Skin epidermis (tissue), 12 donors: Measurements from ENCODE around the gene HDAC8.
"Not testable (repeated sequence)": the region's sequence is repeated elsewhere in the genome, so short reads cannot be mapped to it uniquely, and the experiment has no call there.

Experiments used
- H3K27ac ChIP-seq, 21 experiments: fragments of 200-600 bp; sonication (generic) in 11 of 21; one replicate each; pipeline ENCODE4 v1.5.0; 2020; ENCODE audit warnings: mild to moderate bottlenecking in 3 of 21, inconsistent platforms in 2 of 21, moderate library complexity in 2 of 21
- H3K4me3 ChIP-seq, 7 experiments: fragments of 200-600 bp; sonication (generic) in 2 of 7; one replicate each; pipeline ENCODE4 v1.5.0; 2020; ENCODE audit warnings: inconsistent platforms in 2 of 7, mild to moderate bottlenecking in 2 of 7, moderate library complexity in 1 of 7

The HDAC8 gene

DNA sequence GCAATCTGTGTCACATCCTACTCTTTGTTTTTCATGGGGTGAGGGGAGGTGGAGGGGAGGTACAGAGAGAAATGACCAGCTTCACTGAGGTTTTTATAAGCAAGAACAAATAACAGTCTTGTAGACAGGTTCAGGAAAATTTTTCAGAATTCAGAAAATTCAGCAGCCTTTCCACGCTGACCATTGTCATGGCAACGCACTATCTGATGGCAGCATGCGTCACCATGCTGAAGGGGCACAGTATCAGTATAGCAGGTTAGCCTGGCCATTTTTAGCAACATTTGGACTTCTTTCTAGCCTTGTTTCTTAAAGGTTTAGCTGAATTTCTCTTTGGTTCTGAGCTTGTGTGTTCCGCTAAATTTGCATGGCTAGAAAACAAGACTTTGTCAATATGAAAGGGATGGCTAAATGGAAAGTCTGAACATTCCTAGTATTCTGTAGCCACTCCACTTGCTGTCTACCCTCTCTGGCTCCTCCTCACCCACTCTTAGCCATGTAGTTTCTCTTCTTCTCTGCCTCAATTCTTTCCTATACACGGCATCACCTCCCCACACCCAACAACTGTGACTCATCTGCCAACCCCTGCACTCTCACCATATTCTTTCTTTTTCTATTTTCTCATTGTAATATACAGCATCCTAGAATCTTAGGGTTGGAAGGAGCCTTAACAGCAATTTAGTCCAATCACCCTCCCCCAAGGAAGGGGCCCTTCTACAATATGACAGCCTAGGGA is 224.2 kb downstream of the HDAC8 start:
- no peak overlapping the region for H3K4me3 ChIP-seq
- no peak overlapping the region for H3K27ac ChIP-seq

DNA sequence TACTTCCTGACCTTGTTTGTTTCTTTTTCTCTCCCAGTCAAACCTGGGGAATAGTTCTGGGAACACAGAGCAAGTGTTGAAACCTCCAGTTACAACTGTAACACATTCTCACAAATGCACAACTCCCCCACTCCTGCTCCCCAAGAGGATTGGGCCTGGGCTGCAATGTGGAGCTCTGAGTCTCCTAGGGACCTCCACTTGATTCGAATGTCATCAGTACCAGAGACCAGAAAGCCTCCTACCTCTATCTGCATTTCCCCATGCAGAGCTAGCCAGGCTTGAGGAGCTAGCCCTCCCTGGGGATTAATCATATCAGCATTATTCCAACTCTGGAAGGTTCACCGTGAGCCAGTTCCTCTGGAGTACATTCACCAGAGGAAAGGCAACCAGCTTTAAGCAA is 225.3 kb downstream of the HDAC8 start:
- Histone ChIP-seq H3K27ac (no peak overlapping the region), H3K4me3 (no peak overlapping the region)

DNA sequence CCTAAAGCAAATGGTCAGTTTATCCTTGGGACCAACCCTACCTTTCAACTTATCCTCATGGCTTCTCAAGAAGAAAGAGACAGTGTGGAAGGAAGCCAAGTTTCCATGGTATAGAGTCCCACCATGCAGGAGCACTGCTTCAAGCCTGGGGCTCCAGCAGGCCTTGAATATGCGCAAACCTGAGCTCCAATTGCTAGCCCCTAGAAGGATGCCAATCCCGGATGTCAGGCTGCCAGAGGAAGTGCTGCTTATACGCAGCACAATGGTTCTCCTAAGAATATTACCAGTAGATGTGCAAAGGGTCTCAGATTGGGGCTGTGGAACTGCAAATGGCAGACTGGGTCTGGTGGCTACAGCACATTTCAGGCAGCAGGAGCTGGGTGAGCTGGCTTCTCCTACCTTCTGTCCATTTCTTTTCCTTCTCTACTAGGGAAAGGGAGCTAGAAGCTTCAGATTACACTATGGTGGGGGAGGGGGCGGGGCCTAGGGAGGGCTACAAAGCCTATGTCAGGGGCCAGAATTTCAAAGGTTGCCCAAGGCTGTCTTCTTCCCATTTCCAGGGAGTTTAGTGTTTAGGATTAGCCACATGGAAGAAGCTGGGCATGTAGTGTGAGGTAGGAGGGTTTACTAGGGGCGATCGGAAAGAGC is 226.2 kb downstream of the HDAC8 start:
- Histone ChIP-seq H3K27ac (no peak overlapping the region), H3K4me3 (no peak overlapping the region)

DNA sequence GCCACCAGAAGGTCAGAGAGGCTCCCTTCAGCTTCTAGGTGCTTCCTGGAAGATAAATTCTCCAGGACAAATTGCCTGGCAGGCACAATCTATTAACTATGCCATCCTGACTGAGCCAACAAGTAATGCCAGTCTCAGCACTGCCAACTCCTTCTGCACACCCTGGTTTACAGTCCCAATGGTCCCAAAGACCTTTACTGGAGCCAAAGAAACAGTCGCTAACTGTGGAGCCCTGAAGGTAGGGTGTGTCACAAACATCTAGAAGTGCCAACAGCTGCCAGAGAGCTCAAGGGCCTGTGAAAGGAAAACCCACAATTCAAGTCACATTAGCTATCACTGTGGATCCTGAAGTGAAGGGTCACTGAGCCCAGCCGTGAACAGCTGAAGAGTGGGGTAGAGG is 232.0 kb downstream of the HDAC8 start:
- Histone ChIP-seq H3K4me3 (no peak overlapping the region), H3K27ac (no peak overlapping the region)

DNA sequence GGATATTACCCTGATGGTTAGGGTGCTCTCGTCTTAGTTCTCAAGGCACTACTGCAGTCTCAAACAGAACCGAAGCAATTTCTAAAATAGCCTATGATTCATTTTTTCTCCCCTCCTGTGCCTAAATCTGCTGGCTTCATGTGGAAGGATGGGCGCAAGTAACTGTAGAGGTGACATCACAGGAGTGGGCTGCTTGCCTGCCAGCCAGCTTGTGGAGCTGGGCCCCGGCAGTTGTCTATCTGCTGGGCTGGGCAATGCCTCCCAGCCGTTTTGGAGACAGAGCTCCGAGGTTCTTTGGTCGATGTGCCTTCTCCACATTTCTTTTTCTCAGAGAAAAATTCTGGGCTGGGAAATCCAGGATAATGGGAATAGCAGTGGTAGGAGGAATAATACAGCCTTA is 232.6 kb downstream of the HDAC8 start:
- Histone ChIP-seq H3K27ac (no peak overlapping the region), H3K4me3 (no peak overlapping the region)

DNA sequence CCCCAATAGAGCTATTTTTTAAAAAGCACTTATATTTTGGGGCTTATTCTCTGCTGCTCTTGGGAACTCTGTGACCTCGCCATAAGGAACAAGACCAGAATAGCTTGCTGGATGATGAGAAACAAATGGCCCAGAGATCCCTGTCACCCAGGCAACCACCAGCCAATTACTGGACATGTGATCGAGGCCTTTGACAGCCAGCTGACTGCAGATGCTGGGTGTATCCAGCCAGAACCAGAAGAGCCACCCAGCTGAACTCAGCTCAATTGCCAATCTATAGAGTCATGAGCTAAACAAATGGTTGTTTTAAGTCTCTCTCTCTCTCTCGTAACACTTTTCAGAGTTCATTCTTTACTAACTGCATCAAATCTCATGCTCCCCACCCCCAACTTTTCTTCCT is 242.5 kb downstream of the HDAC8 start:
- H3K27ac ChIP-seq = no peak overlapping the region
- no peak overlapping the region for H3K4me3 ChIP-seq

DNA sequence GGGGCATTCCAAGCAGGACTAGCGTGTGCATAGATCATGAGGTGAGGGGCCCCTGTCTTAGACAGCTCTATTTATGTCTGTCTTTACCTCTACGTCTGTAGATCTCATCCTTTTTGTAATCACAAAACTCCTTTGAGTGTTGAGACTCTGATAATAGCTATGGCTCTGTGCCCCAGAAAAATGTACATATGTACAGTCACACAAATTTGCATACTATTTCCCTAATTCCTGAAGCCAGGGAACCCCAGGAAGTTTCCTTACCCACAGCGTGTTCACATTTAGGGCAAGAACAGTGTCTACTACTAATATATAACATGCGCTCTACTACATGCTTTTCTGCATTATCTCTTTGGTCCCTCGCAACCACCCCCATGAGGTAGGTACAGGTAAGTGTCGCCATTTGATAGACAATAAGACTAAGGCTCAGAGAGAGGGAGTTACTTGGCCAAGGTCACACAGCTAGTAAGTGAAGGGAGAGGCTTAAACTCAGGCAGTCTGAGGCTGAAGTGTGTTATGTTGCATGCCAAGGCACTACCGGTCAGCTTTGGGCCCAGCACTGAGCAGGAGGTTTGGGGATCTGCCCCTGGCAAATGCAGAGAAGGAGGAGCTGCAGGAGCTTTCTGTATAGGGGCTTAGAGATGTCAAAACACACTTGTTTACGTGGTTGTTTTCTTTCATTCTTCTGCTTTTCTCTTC is 245.9 kb downstream of the HDAC8 start:
- Histone ChIP-seq H3K27ac (no peak overlapping the region), H3K4me3 (no peak overlapping the region)

DNA sequence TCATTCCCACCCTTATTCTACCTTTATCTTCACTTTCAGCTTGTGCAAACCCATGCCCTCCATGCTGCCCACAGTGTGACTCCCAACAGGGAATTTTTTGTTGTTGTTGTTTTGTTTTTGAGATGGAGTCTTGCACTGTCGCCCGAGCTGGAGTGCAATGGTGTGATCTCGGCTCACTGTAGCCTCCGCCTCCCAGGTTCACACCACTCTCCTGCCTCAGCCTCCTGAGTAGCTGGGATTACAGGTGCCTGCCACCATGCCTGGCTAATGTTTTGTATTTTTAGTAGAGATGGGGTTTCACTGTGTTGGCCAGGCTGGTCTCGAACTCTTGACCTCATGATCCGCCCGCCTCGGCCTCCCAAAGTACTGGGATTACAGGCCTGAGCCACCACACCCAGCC is 253.0 kb downstream of the HDAC8 start:
- not testable (repeated sequence) for H3K27ac ChIP-seq, H3K4me3 ChIP-seq

DNA sequence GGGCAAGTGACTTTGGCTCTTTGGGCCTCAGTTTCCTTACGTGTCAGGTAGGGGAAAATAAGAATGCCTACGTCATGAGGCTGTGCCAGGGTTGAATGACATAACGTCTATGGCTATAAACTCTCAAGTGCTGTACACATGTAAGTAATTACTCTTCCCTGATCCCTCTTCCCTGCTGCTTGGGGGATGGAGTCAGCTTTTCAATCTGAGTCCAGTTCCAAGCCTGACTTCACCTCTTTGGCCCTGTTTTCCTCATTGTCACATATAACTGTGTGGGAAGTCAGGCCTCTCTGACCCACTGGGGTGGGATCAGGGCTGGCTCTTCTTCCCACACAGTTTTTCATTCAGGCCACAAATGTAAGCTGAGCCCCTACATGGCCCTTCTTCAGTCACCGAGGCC is 255.5 kb downstream of the HDAC8 start:
- H3K27ac ChIP-seq = no peak overlapping the region
- no peak overlapping the region for H3K4me3 ChIP-seq

DNA sequence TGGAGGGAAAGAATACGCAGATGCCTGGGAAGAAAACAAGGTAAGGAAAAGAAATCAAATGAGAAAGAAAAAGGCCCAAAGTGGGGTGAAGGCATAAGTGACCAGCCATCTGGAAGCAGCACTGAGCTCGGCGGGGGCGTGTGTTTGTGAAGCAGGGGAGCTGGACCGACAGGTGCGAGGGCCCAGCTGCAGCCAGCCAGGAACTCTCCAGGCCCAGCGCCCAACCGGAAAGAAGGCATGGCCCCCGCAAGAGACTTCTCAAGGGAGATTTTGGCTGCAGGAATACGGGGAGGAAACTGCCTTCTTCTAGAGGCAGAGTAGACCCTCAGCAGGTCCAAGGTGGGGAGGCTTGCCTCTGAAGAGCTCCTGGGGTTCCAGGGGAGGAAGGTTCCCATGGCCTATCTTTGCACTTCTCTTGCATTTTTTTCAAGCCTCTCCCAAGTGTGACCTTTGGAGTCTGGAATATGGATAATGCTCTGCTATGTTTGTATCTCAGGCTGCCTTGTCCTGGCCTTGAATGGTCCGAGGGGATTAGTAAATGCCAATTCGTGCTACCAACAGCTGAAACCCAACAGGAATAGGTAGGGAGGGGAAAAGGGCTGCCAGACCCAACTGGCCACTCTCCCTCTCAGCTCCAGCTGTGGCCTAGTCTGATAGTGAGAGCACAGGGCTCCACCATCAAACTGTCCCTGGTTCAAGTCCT is 256.1 kb downstream of the HDAC8 start:
- Histone ChIP-seq H3K4me3 (no peak overlapping the region), H3K27ac (no peak overlapping the region)

DNA sequence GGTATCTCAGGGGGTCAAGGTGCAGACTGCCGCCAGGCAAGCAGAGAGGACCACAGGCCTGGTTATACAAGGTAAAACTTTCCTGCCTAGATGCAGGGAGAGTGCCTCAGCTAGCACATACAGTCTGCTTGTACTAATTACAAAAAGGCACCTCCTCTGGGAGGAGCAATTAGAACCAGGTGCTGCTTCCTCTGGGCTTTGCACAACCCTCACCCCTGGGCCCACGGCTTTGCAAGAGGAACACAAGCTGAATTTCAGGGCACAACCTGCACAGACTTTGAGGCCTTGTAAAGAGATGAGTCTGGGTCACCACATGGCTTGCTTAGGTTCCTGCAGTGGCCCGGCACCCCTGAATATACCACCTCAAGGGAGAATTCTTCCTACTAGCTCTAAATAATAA is 257.8 kb downstream of the HDAC8 start:
- no peak overlapping the region for H3K27ac ChIP-seq
- H3K4me3 ChIP-seq = no peak overlapping the region

DNA sequence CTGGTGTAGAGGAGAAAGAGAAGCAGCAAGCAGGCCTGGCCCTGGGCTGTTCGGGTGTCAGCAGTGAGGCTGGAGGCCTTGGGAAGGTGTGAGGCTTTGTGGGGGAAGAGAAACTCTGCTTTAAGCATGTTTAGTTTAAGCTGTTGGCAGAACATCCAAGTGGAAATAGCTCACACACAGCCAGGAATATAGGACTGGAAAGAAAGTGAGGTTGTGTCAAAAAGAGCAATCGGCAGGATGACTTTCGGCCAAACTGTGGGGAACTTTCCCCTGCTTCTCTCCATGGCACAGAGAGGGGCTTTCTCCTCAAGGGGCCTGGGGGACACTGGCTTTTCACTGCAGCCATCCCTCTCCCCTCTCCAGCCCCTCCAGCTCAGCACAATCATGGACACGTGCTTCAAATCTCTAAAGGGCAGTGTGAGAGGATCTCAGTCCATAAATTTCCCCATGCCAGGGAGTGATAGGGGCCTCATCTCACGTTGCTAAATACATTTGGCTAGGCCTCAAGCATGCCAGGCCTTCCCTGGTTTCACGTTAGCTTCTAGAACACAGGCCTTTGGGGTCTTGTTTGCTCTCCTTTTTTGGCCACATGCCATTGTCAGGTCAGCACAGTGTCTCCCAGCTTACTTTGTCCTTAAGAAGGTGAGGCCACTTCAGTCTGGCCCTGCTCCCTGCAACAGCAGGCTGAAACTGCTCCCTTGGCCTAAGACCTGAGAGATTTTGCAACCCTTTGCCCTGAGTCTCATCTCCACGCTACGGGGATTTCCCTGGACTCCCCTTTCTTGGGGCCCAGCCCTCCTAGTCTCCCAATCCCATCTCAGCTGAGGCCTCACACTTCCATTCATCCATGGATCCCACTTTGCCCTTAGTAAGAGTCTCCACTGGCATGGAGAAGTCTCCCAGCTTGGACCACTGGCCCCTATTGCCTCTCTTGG is 258.7 kb downstream of the HDAC8 start:
- H3K27ac ChIP-seq = no peak overlapping the region
- no peak overlapping the region for H3K4me3 ChIP-seq

DNA sequence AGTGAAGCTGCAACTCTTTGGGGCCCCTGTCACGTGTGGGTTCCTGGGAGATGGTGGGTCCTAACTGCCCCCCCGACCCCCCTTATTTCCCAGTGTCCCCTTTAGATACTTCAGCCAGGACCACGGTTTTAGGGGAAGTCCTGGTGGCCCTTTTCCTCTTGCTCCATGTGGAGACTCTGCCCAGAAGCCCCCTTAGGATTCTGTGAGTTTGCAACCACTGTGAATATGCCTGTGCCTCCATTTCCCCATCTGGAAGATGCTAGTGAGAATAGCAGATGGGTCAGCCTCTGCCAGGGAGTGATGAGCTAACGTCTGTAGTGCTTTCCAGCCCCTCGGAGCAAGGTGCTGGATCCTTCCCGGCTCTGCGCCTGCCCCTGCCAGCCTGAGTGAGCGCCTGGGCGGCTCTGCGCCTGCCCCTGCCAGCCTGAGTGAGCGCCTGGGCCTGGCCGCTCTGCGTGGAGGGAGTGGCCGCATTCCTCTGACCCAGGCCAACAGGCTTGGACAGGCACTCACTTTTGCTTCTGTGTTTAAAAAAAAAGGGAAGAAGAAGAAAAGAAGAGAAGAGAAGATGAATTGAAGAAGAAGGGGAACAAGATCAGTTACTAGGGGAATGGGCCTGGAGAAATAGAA is 260.2 kb downstream of the HDAC8 start:
- Histone ChIP-seq H3K4me3 (no peak overlapping the region), H3K27ac (no peak overlapping the region)

DNA sequence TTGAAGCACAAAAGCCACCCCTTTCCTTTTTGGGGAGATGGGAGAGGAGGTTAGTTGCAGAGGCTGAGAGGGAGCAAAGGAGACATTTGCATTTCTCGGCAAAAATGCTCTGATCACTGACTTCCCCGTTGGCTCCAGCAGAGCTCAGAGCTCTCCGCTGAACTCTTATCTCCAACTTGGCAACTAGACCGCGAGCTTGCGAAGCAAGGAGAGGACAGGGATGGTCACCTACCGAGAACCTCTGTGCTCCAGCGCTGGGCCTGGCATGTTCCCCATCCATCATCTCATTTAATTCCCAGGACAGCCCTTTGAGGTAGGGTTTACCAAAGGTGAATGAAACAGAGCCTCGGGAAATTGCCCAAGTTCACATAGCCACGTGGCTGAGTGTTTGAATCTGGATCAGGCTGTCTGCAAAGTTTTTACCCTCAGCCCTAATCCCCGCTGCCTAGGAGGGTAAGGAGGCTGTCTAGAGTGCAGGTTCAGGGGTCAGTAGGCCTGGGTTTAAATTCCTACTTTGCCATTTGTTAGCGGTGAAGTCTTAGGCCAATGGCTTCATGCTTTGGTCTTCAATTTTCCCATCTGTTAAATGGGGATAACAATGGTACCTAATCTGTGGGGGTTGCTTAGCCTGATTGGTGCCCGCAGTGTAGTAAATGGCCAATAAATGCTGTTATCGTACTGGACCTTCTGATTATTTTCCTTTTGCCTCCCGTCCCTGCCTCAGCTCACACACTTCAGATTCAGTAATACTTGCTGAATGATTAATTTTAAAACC is 263.2 kb downstream of the HDAC8 start:
- Histone ChIP-seq H3K27ac (no peak overlapping the region), H3K4me3 (peak overlapping the region in 2 of 7 experiments; percentile 1 to 14)

DNA sequence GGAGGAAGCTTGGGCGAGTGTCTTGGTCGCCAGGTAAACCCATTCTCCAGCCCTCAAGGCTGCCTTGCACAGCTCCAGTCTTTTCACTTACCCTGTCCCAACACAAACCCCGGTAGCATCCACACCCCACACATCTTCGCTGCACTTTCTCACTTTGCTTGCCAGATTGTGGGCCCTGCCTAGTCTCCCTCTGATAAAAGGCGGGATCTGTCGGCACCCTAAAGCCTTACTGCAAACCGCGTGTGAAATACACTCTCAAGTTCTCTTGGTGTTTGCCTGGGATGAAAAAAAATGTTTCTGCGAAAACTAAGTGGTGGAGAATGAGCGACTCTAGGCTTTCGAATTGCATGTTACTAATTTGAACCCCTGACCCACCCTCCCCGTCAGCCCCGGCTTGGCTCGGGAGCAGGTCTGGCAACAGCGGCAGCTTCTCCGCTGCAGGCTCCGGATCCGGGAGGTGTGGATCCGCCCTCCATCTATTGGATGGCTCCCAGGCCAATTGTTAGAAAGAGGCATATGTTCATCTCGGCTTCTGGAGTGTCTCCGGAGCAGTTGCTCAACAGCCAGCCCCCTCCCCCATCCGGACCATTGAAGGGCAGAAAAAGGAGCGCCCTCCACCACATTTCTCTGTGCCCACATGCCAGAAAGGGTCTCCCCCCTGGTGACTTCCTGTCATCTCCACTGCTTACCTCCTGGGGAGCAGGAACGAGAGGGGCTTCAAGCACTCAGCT is 263.9 kb downstream of the HDAC8 start:
- peak overlapping the region in 2 of 7 experiments; percentile 1 to 14 for H3K4me3 ChIP-seq
- no peak overlapping the region for H3K27ac ChIP-seq

DNA sequence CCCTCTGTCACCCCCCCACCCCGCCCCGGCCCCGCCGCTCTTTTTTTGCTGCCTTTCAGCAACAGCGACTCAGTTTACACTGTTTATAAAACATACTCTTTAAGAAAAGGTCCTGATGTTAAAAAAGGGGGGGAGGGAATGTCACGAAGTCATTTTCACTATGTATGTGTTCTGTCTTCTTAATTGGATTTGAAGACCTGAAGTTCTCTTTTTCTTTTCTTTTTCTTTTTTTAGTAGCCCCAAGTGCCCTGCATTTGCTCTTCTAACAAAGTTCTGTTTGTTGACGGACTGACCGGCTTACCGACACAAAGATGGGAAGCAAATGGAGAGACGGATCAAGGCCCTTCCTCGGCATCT is 264.5 kb downstream of the HDAC8 start:
- H3K4me3 ChIP-seq = no peak overlapping the region

DNA sequence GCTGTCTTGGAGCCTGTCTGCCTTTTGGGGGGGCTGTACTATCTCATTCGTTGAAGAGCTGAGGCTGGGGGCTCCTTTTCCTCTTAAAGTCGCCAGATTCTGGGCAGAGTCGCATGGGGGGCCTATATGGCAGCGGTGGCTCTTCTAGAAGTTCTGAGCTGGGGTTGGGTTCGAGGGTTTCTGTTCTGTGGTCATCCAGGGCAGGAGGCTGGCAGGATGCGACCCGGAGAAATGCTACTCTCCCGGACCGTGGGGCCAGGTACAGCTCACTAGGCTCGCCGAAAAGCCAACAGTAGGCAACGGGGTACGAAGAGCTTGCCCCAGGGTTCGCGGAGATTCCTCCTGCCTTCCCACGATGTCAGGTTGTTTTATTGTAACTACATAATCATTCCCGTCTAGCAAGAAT is 265.0 kb downstream of the HDAC8 start:
- H3K27ac ChIP-seq = no peak overlapping the region
- H3K4me3 ChIP-seq = peak overlapping the region in 3 of 7 experiments; percentile 26 to 48 (median 35)

More for the DNA sequence above, 264.5 kb downstream of the HDAC8 start:
- H3K27ac ChIP-seq = no peak overlapping the region
